Motor neuron (in vitro differentiated cells): ENCODE data around the gene PTTG1IP. TPM values are rescaled to one million over a fixed set of nuclear protein-coding genes. Genes with fewer than 3 reads are reported as not detected.
A peak's percentile ranks its signal among the peaks of the same experiment; 100 is the strongest.

Source experiments
- ATAC-seq, 8 experiments: fragments of 200-7000 bp; cut with Tn5 transposase; replicated peaks in 6 of 8; 2 replicates each; pipeline ENCODE4 v1.8.0; 2021; ENCODE audit warnings: mild to moderate bottlenecking in 8 of 8, moderate library complexity in 8 of 8
- H3K27ac ChIP-seq, 2 donors: fragments of 250-450 bp; sonication (Bioruptor Pico); 2 replicates each; pipeline ENCODE4 v1.9.0; 2021; ENCODE audit warnings: antibody characterized with exemption in 2 of 2, mild to moderate bottlenecking in 2 of 2, moderate library complexity in 1 of 2
- H3K4me1 ChIP-seq, 2 donors: fragments of 250-450 bp; sonication (Bioruptor Pico); replicated peaks in 1 of 2; 2 replicates each; pipeline ENCODE4 v1.6.1; 2021; ENCODE audit warnings: antibody characterized with exemption in 2 of 2, mild to moderate bottlenecking in 2 of 2, moderate library complexity in 1 of 2
- H3K4me3 ChIP-seq, 5 donors: fragments of 250-450 bp; sonication (Bioruptor Pico); 2 replicates each; pipeline ENCODE4 v1.9.0; 2021; ENCODE audit warnings: antibody characterized with exemption in 5 of 5, mild to moderate bottlenecking in 5 of 5, moderate library complexity in 4 of 5
- WGBS, 10 experiments: fragments of 450-650 bp; shearing (Covaris generic); methylation state at CpG; one replicate each; pipeline ENCODE4 v1.0.0; 2022; 5-methylcytosine and 5-hydroxymethylcytosine counted together
- in situ Hi-C, 9 experiments: fragments of 400-800 bp; cut with MboI; loops; one replicate each; pipeline ENCODE4 v1.15.0; 2021; ENCODE audit warnings: low sequenced_read_pairs in 9 of 9, low pct_unique_long_range_greater_than_20kb in 2 of 9; ENCODE audit not compliant: unreplicated experiment in 9 of 9
- total RNA-seq, 8 experiments: library from RNA; unstranded; fragments of 300-600 nt; gene quantifications; 2 replicates each; pipeline versions ENCODE4 v1.2.3 to v1.2.4, GENCODE V29; 2022

Gene PTTG1IP
- total RNA-seq, 8 experiments from 2014 or later = 62.1 to 226 (median 85.5) TPM

GRCh38 chr21:44869781-44870747 lies 3.4 kb downstream of the PTTG1IP start:
- peaks cover 25 to 38% of the 10 kb centered on the region in 2 donors for H3K4me1 ChIP-seq
- in situ Hi-C loops = no loop called here
- peak in 4 of 8 experiments; percentile 3 to 20 (median 14) for ATAC-seq
- H3K27ac ChIP-seq = no peak overlapping the region
- WGBS, 10 experiments = 24 to 100% (median 51%) methylated on average over 2 to 14 of the region's 19 CpGs
- no peak overlapping the region for H3K4me3 ChIP-seq

GRCh38 chr21:44868707-44869106 lies 4.8 kb downstream of the PTTG1IP start:
- 86 to 100% (median 100%) methylated on average over 1 to 7 of the region's 7 CpGs; no CpG with 5 or more reads in 2 of the 10 experiments for WGBS, 10 experiments

GRCh38 chr21:44867999-44868700 lies 5.3 kb downstream of the PTTG1IP start:
- in situ Hi-C loops = no loop called here
- H3K4me1 ChIP-seq = peaks cover 25 to 31% of the 10 kb centered on the region in 2 donors
- 83 to 98% (median 94%) methylated on average over 1 to 7 of the region's 12 CpGs; no CpG with 5 or more reads in 2 of the 10 experiments for WGBS, 10 experiments
- H3K27ac ChIP-seq = no peak overlapping the region
- ATAC-seq = no peak
- H3K4me3 ChIP-seq = no peak overlapping the region

More at GRCh38 chr21:44868707-44869106, 4.8 kb downstream of the PTTG1IP start:
- ATAC-seq = no peak
- Histone ChIP-seq H3K4me1 (peaks cover 25 to 31% of the 10 kb centered on the region in 2 donors), H3K4me3 (no peak overlapping the region), H3K27ac (no peak overlapping the region)
- in situ Hi-C loops = no loop called here

GRCh38 chr21:44867464-44867863 lies 6.0 kb downstream of the PTTG1IP start:
- Histone ChIP-seq H3K4me3 (no peak overlapping the region), H3K4me1 (peaks cover 25 to 31% of the 10 kb centered on the region in 2 donors), H3K27ac (peak overlapping the region in 1 of 2 donors; percentile 61)
- in situ Hi-C loops = no loop called here
- no peak for ATAC-seq
- 20 to 100% (median 98%) methylated on average over 1 to 10 of the region's 15 CpGs; no CpG with 5 or more reads in 1 of the 10 experiments for WGBS, 10 experiments

- in situ Hi-C loops = no loop called here
- peak in 6 of 8 experiments; percentile 11 to 64 (median 46) for ATAC-seq
- peak overlapping the region; percentile 19 to 61 for H3K27ac ChIP-seq
- peaks cover 20 to 30% of the 10 kb centered on the region in 2 donors for H3K4me1 ChIP-seq
- H3K4me3 ChIP-seq = no peak overlapping the region
- WGBS, 10 experiments = 40 to 83% (median 67%) methylated on average over 1 to 4 of the region's 7 CpGs; no CpG with 5 or more reads in 5 of the 10 experiments
Measured at GRCh38 chr21:44866780-44867179, 6.7 kb downstream of the PTTG1IP start.

GRCh38 chr21:44865561-44866280 lies 7.8 kb downstream of the PTTG1IP start:
- no peak for ATAC-seq
- in situ Hi-C loops = no loop called here
- Histone ChIP-seq H3K27ac (no peak overlapping the region), H3K4me3 (no peak overlapping the region), H3K4me1 (peaks cover 11 to 19% of the 10 kb centered on the region in 2 donors)
- 75 to 100% (median 100%) methylated on average over 2 to 8 of the region's 12 CpGs; no CpG with 5 or more reads in 3 of the 10 experiments for WGBS, 10 experiments

- Histone ChIP-seq H3K4me3 (no peak overlapping the region), H3K27ac (no peak overlapping the region), H3K4me1 (peaks cover 8 to 14% of the 10 kb centered on the region in 2 donors)
- WGBS, 10 experiments = 20 to 100% (median 92%) methylated on average over 1 to 9 of the region's 25 CpGs; no CpG with 5 or more reads in 4 of the 10 experiments
- in situ Hi-C loops = no loop called here
- ATAC-seq = no peak
Measured at GRCh38 chr21:44862869-44863685, 10.4 kb downstream of the PTTG1IP start.

- peaks cover 0 to 3% of the 10 kb centered on the region in 2 donors for H3K4me1 ChIP-seq
- H3K4me3 ChIP-seq = no peak overlapping the region
- in situ Hi-C loops = no loop called here
- WGBS, 10 experiments = 60 to 100% (median 64%) methylated on average over 1 to 2 of the region's 10 CpGs; no CpG with 5 or more reads in 6 of the 10 experiments
- no peak overlapping the region for H3K27ac ChIP-seq
- ATAC-seq = no peak
Measured at GRCh38 chr21:44858791-44859190, 14.7 kb downstream of the PTTG1IP start.

GRCh38 chr21:44858291-44858690 lies 15.2 kb downstream of the PTTG1IP start:
- whole genome bisulfite sequencing, 10 experiments = 81 to 100% (median 91%) methylated on average over 6 to 7 of the region's 15 CpGs; no CpG with 5 or more reads in 6 of the 10 experiments
- in situ Hi-C loops = no loop called here
- H3K4me3 ChIP-seq = no peak overlapping the region
- no peak for ATAC-seq
- H3K4me1 ChIP-seq = peaks cover 0 to 3% of the 10 kb centered on the region in 2 donors
- no peak overlapping the region for H3K27ac ChIP-seq

- peaks cover 0 to 3% of the 10 kb centered on the region in 2 donors for H3K4me1 ChIP-seq
- no peak overlapping the region for H3K27ac ChIP-seq
- no peak for ATAC-seq
- H3K4me3 ChIP-seq = no peak overlapping the region
- WGBS, 10 experiments = 73 to 100% (median 98%) methylated on average over 1 to 12 of the region's 16 CpGs; no CpG with 5 or more reads in 2 of the 10 experiments
- in situ Hi-C loops = no loop called here
Measured at GRCh38 chr21:44857127-44857892, 16.2 kb downstream of the PTTG1IP start.

- H3K4me3 ChIP-seq = no peak overlapping the region
- ATAC-seq = no peak
- 78 to 100% (median 95%) methylated on average over 2 to 10 of the region's 17 CpGs; no CpG with 5 or more reads in 2 of the 10 experiments for WGBS, 10 experiments
- no peak overlapping the region for H3K27ac ChIP-seq
- in situ Hi-C loops = no loop called here
- no peaks in the 10 kb centered on the region for H3K4me1 ChIP-seq
Measured at GRCh38 chr21:44856131-44856530, 17.4 kb downstream of the PTTG1IP start.
